GM19193 (cell line): ENCODE measurements around the gene ADAMTS9.

Experiments used
- POLR2A ChIP-seq: IDR thresholded peaks from 4 replicates; pipeline ENCODE4 v1.6.1; 2011; ENCODE audit not compliant: insufficient read depth, insufficient read length; ENCODE audit errors: extremely low read depth

The ADAMTS9 gene

DNA sequence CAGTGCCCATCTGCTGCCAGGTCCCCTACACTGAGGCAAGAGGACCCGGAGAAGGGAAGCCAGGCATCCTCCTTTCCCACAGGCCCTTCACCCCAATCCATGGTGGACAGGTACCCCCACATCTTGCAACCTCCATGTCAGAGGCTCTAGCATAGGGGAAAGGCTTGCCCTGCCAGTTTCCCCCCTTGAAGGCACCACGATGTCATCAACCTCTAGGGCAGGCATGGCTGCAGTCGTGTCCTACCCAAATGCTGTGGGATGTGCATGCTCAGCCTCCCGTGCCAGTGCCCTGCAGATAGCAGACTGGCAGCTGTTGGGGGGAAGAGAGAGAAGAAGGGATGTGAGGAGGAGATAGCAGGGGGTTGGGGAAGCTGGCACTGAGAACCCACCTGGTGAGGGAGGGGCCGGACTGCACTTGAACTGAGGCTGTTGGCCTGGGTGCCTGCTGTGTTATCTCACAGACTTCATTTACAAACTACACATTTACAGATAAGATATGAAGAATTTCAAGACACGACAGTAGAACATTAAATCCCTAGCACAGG lies 197.5 kb downstream of the ADAMTS9 start:
- TF ChIP-seq POLR2A: no peak

DNA sequence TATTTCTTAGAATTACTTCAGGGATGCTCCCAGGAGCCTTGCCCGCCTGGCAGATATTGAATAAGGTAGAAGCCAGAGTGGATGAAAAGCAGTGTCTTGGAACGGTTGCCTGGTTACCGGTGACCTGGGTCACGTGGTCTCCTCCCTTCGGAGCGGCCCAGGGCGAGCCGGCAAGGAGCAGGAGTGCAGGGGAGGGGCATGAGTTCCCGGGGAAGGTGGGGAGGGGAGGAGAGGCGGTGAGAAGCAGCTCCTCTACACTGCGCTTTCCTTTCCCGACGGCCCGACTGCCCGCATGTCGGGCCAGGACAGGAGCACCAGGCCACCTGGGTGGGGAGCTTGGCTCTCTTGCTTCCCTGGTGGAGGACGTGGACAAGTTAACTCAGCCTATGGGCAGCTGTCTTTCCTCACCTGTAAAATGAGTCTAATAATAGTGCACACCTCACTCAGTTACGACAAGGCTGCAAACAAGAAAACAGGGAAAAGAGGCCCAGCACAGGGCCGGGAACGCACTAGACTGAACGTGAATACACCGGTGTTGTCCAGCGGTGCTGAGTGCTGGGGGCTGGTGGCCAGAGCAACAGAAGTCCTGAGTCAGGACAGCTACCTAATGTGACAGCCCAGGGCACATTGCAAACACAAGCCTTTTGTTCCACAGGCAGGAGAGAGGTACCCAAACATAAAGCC lies 198.3 kb downstream of the ADAMTS9 start:
- no peak for TF ChIP-seq POLR2A

DNA sequence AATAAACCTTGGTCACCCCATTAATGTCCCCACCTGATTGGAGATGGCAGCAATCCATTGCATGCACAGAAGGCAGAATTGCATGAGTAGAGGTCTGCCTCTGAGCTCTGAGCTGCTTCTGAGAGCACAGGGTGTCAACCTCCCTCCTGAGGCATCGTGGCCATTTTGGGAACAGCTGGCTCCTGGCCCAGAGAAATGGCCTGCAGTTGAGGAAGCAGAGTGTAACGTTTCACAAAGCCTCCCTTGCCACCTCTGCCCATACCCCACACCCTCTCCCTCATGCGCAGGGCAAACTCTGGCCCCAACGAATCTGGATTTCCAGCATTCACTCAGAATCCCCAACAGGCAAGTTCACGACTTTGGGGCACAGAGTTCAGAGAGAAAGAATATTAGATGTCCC lies 198.9 kb downstream of the ADAMTS9 start:
- TF ChIP-seq POLR2A: no peak

DNA sequence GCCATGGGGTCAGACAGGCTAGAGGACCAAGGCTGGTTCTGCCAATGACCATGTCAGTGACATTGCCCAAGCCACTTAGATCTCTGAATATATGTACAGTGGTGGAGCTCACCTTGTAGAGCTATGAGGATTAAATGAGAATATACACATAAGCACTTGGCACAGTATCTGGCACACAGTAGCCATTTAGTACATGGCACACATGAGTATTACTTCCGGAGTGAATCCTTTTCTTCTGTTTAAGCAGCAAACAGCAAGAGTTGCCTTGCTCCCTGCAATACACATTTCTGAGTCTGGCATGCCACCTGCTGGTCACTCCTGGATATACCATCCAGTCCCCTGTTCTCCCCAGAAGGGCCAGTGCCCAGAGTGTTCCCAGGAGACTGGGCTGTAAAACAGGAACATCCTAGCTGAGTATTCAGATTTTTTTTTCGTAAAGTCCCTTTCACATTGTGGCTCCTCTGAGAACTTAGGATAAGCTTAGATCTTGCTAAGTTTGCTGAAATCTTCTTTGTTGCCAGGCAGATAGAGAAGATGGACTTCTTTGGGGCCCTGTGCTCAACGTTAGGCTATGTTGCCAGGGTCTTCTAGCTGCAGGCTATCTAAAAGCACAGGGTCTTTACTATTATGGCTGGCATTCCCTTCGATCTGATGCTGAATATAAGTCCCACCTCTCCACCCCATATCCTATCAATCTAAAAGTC lies 203.4 kb downstream of the ADAMTS9 start:
- TF ChIP-seq POLR2A: no peak

DNA sequence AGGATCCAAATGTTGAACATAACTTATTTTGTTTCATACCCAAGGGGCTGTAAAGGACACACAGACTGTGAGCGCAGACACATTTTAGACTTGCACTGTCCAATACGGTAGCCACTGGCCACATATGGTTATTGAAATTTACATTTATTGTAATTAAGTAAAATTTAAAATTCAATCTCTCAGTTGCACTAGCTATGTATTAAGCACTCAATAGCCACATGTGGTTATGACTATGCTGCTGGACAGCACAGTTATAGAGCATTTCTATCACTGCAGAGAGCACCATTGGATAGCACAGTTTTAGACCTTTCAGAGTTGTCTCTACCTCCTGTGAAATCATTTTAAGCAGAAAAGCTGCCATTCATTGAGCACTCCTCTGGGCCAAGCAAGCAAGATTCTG lies 204.3 kb downstream of the ADAMTS9 start:
- TF ChIP-seq POLR2A: no peak

DNA sequence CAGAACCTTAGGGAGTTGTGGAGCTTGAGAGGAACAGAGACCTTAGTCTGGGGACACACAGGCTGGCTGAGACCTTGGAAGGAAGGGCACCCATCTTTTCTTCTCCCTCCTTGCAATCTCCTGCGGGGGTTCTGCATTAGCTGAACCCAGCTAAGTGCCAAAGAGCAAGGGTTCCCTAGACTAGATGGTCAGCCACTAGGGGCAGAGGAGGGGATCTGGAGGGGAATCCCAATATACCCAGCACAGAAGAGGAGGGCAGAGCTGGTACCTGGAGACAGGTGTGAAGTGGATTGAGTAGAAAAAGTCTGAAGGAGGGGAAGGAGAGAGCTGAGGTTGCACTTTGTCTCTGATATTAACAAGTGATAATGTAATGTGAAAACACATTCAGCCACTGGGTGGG lies 212.8 kb downstream of the ADAMTS9 start:
- TF ChIP-seq POLR2A: no peak

DNA sequence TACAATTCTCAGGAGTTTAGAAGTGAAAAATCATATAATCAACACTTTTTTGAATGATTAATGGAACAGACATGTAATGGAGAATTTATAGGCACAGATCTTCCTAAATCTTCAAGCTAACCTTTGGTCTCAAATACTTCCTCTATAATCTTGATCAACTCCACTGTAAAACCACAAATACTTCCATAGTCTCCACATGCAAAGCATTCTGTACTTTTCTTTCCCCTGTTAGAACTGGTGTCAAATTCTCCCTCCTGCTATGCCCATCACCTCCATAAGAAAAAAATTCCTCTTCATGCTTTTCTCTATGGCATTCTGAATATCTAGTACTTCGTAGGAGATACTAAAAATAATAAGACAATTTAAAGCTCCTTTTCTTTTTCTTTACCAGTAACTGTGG lies 214.3 kb downstream of the ADAMTS9 start:
- TF ChIP-seq POLR2A: no peak

DNA sequence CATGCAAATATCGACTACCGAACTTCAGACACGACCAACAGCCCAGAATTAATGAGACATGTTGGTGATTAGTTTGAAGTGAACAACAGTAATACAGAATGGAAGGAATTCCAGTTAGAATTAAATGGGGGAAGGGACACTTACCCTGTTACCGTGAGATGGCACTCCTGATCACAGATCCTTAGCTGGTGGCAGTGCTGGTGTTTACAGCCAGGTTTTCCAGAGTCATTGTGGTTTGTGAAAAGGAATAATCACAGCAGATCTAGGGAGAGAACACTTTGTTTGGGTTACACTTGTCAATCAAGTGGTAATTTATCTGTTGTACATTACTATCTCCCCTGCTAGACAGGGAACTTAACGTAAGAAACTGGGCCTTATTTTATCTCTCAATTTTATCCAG lies 217.4 kb downstream of the ADAMTS9 start:
- no peak for TF ChIP-seq POLR2A

DNA sequence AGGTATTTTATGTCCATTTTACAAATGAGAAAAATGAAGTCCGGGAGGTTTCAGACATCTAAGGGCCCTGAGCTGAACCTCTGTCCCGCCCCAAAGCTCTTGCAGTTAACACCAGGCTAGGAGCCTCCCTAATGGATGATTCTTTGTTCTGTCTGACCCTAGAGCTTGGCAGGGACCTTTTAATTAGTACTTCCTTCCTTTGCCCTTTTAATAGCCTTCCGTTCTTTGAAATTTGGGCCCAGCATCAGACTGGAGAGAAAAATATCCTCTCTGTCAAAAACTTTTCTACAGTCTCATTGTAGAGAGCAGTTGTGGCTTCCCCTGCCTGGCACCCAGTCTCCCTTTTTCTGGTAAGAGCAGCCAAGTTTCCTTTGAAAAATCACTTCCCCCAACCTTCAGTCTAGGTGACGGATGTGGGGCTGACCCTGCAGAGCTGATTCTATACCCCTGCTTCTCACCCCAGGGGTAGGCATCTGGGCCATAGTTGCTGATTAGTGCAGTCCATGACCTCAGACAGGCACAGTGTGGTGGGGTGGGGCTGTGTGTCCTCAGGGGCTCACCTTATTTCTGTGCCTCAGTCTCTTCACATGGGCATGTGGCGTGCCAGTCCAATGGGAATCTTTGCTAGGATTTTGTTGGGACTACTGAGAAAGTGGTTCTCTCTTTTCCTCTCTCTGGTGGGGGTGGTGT lies 220.4 kb downstream of the ADAMTS9 start:
- TF ChIP-seq POLR2A: no peak
